GM18505 (cell line): ENCODE results near the gene C10orf90.
"Not testable (repeated sequence)": the region's sequence is repeated elsewhere in the genome, so short reads cannot be mapped to it uniquely, and the experiment has no call there.

Experiments
- ATAC-seq: cut with Tn5 transposase; IDR thresholded peaks from one replicate; pipeline ENCODE4 v1.9.1; 2021; ENCODE audit not compliant: unreplicated experiment
- POLR2A ChIP-seq: IDR thresholded peaks from 4 replicates; pipeline ENCODE4 v1.6.1; 2011; ENCODE audit warnings: borderline replicate concordance; ENCODE audit not compliant: insufficient read depth, insufficient read length; ENCODE audit errors: extremely low read depth

The C10orf90 gene

GRCh38 chr10:126398383-126398743 is 272.1 kb downstream of the C10orf90 start:
- no peak for ATAC-seq
- no peak for TF ChIP-seq POLR2A

- no peak for ATAC-seq
- no peak for TF ChIP-seq POLR2A
Observed at GRCh38 chr10:126397640-126398382, 272.7 kb downstream of the C10orf90 start.

DNA sequence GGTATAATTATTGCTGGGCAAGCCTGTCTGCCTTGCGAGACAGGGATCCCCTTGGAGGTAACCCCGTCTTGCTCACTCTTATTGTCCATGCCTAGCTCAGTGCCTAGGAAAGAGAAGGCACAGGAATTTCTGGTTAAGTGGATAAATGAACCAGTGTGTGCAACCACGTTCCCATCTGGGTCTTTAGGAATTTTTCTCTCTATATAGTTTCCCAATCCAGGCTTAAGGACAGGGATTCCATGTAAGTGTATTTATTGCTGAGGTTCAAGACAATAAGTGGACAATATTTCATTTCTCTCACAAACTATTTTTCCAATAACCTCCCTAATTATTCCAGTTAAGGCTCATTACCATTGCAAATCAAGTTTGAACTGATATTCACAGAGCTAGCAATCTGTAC is 273.3 kb downstream of the C10orf90 start:
- no peak for ATAC-seq
- TF ChIP-seq POLR2A = no peak

DNA sequence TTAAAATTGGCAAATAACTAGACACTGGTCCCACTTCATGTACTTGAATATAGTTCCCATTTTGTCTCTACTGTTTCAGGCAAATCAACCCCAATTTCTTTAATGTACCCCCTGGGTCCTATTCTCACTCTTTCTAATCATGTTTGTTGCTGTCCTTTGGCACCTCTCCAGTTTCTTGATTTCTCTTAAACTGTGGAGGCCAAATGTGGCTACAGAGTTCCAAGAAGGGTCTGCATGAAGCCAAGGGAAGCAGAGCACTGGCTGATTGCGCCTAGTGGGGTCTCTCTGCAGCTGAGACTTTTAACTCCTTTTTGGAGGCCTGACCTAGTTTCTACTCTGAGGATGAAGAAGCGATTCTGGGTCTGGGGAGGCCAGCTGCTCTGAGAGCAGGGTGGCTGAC is 275.5 kb downstream of the C10orf90 start:
- no peak for TF ChIP-seq POLR2A
- ATAC-seq = no peak

DNA sequence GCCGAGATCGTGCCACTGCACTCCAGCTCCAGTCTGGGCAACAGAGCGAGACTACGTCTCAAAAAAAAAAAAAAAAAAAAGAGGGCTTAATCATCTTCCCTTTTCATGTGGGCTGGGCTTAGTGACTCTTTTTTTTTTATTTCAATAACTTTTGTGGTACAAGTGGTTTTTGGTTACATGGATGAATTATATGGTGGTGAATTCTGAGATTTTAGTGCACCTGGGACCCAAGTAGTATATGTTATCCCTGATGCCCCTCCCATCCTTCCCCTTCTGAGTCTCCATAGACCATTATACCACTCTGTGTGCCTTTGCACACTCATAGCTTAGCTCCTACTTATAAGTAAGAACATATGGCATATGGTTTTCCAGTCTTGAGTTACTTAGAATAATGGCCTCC is 277.4 kb downstream of the C10orf90 start:
- TF ChIP-seq POLR2A = no peak
- ATAC-seq = no peak

- no peak for ATAC-seq
- TF ChIP-seq POLR2A = no peak
Observed at GRCh38 chr10:126392469-126392868, 278.0 kb downstream of the C10orf90 start.

DNA sequence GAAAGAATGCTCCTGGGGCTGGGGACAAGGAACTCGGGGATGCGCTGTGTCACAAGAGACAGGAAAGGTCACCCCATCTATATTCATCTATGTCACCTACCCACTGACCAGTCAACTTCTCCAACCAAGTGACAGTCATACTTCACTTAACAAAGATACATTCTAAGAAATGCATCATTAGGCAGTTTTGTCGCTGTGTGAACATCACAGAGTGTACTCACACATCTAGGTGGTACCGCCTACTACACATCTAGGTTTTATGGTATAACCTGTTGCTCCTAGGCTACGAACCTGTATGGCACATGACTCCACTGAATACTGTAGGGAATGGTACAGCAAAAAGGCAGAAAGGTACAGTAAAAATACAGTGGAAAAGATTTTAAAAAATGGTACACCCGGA is 278.4 kb downstream of the C10orf90 start:
- TF ChIP-seq POLR2A = no peak
- ATAC-seq = no peak

DNA sequence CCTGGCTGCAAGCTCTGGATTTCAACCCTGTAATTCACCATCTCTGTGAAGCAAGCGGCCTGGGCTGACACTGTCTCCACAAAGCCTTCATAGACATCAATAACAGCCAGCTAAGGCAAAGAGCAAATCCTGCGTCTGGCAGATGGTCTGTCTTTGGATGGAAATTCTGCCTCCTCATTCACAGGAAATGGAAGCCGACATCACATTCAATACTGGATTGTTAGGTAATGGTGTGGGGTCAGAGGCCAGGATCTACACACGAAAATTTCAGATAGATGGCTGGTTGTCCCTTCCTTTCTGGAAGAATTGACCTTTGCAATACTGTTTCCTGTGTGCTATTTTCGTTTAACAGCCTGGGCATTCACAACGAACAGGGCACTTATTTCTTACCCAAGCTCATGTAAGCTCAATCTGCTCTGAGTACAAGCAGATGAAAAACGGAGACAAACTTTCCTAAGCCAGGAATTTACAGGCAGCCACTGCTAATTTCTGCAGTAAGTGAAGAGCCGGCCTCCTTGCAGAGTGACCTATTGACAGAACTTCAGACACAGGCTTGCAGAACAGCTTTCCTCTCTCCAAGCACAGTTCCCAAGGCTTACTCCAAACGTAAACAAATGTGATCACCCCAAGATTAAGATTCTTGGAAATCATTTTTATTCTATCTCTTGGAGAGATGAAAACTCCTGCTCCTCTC is 279.2 kb downstream of the C10orf90 start:
- ATAC-seq = no peak
- no peak for TF ChIP-seq POLR2A

GRCh38 chr10:126390324-126390723 is 280.2 kb downstream of the C10orf90 start:
- no peak for ATAC-seq

DNA sequence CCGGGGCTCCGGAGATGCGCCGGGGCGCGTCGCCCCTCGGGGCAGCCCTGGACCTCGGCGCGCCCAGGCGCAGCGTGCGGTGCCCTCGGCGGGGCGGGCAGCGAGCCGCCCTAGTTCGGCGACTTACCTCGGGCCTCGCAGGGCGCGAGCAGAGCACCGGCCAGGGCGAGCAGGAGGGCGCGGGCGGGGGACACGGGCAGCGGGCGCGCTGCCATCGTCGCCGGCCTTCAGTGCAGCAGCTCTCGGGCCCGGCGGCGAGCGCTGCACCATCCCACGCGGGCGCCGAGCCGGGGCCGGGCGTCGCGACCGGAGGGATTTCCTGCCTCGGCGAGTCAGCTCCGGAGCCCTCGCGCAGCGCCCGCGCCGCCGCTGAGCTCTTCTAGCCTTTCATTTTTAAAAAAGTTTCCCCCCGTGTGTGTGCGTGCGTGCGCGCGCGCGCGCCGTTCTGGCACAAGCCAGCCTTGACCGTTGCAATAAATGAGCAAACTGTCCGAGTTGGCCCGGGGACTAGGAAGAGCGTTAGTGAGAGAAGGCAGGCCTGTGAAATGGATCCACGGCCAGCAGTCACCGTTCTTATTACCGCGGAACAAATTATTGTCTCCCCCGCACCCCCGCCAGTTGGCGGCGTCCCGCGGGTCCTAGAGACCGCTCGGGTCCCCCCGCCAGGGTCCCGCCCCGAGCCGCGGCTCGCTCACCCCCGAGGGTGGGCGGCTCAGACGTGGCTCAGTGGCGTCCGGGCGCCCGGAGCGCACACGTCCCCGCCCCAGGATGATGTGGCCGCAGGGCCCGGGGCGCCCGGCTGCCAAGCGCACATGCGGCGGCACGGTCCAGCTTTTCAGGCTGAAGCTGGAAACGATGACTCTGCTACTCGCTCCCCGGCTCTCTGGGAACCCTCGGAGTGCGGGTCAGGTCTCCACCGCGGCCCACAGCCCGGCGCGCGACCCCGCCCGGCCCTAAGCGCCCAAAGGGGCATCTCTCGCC is 282.3 kb downstream of the C10orf90 start, which contains the start of gene ADAM12:
Gene ADAM12, minus strand, starts transcription at position 547 of the 981 bp plus-strand sequence. Its CDS starts 332 bp downstream, at position 215.
- TF ChIP-seq POLR2A = no peak
- ATAC-seq = no peak

More at GRCh38 chr10:126390324-126390723, 280.2 kb downstream of the C10orf90 start:
- TF ChIP-seq POLR2A = no peak

DNA sequence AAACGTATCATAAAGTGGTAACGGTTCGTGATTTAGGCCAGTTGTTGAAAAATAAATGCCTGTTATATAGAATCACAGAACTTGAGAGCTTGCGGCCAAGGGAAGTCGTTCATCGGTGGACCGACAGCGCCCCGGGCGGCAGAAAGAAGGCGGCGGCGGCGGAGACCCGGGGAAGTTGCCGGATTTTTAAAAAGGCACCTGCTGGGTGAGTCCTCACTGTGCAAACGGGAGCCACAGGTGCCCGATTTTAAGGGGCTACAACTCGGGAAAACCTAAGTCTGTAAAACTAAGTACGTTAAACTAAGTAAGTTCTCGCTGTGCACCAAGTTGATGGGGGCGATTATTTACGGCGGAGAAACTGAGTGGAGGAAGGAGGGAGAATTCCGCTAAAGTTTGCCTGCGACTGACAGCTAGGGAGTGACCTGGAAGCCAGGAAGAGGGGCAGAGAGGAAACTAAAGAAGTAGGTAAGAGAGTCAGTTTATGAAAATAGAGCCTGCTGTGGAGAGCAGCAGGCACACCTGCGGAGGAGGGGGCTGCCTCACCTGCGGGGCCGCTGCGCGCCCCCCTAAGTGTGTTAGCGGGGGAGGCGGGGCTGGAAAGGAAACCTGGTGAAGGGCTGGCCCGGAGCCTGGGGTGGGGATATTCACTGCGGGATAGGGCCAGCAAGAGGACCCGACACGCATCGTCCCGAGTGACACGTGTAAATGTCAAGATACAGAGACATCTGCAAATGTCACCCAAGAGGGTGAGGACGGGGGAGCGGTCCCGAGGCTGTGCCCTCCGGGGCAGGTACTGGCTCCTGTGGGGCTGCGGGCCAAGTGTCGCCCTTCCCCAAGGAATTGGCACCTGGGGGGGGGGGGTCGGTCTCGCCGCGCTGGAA is 283.2 kb downstream of the C10orf90 start:
- no peak for TF ChIP-seq POLR2A
- ATAC-seq = no peak

DNA sequence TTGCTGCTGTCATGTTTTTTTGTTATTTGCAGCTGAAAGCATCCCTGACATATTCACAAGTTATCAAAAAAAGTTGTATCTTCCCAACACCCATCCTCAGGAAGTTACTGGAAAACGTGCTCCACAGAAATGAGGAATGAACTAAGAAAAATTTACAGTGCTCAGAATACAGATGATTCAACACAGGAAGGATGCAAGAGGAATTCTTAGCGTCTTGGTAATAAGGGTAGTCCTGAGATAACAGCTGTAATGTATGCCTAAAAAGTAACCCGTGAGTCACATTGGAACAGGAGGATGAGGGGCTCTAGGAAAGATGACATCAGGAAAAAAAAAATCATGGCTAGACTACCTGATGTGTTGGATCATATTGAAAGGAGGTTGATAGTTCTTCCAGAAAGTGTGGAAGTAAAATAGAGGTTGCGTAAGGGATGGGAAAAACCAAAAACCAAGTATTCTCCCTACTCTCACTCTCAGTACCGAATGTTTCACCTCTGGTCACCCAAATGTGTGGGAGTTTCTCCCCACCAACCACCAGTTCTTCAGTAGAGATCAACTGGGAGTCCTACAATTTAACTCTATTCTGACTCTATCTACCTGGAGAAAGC is 286.1 kb downstream of the C10orf90 start:
- no peak for TF ChIP-seq POLR2A
- no peak for ATAC-seq

DNA sequence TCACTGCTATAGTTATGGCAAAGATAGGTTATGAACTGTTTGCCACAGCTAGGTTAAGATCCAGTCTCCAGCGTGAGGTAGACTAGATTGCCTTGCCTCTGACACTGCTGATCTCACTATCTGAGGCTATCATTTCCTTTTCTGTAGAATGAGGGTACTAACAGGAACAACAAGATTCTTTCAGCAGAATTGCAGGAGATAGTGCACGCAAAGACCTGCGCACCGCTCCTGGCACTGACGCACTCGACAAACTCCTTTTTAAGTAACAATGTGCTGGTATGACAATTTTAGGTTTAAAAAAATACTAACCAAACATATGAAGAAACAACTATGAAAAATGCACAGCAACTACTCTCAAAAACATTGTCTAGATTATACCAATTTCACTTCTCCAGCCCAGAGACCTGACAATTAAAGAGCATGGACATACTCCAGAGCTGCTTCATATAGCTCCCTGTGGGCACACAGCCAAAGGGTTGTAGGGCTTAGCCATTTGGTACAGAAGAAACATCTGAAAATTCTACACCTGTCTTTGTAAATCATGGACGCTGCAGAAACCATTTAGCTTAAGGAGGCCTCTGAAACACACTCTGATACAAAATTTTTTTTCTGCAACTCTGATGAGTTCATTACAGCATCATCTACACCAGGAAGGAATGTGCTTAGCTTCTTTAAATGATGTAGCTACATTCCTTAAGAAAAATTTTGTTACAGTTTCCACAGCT is 290.0 kb downstream of the C10orf90 start:
- TF ChIP-seq POLR2A = no peak
- no peak for ATAC-seq

DNA sequence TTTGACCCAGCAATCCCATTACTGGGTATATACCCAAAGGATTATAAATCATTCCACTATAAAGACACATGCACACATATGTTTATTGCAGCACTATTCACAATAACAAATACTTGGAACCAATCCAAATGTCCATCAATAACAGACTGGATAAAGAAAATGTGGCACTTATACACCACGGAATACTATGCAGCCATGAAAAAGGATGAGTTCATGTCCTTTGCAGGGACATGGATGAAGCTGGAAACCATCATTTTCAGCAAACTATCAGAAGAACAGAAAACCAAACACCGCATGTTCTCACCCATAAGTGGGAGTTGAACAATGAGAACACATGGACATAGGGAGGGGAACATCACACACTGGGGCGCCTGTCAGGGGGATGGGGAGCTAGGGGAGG is 291.3 kb downstream of the C10orf90 start:
- ATAC-seq = not testable (repeated sequence)
